ENCODE measurements around the gene EVC2.
"Not testable (repeated sequence)": the region's sequence is repeated elsewhere in the genome, so short reads cannot be mapped to it uniquely, and the experiment has no call there.

EVC2 gene

GRCh38 chr4:5618051-5618960 lies 90.1 kb downstream of the EVC2 start:
- DNase-seq: no peak

- no peak for DNase-seq
Observed at GRCh38 chr4:5616331-5616950, 91.9 kb downstream of the EVC2 start.

- DNase-seq: no peak
Observed at GRCh38 chr4:5615496-5616075, 92.8 kb downstream of the EVC2 start.

- DNase-seq: no peak
Observed at GRCh38 chr4:5611750-5612149, 96.6 kb downstream of the EVC2 start.

GRCh38 chr4:5609306-5610007 lies 98.9 kb downstream of the EVC2 start:
- DNase-seq: no peak

GRCh38 chr4:5593828-5594227 lies 114.5 kb downstream of the EVC2 start:
- DNase-seq: not testable (repeated sequence)

- no peak for DNase-seq
Observed at GRCh38 chr4:5592272-5592671, 116.1 kb downstream of the EVC2 start.

GRCh38 chr4:5589495-5589894 lies 118.9 kb downstream of the EVC2 start:
- DNase-seq: no peak

GRCh38 chr4:5588046-5588445 lies 120.3 kb downstream of the EVC2 start:
- DNase-seq: no peak

GRCh38 chr4:5575941-5576340 lies 132.4 kb downstream of the EVC2 start:
- DNase-seq: no peak

GRCh38 chr4:5574386-5574785 lies 134.0 kb downstream of the EVC2 start:
- DNase-seq: no peak

GRCh38 chr4:5573965-5574364 lies 134.4 kb downstream of the EVC2 start:
- DNase-seq: no peak

GRCh38 chr4:5572751-5573150 lies 135.6 kb downstream of the EVC2 start:
- no peak for DNase-seq

GRCh38 chr4:5572114-5572513 lies 136.2 kb downstream of the EVC2 start:
- no peak for DNase-seq

- no peak for DNase-seq
Observed at GRCh38 chr4:5571646-5572045, 136.7 kb downstream of the EVC2 start.

- no peak for DNase-seq
Observed at GRCh38 chr4:5569451-5569850, 138.9 kb downstream of the EVC2 start.

- no peak for DNase-seq
Observed at GRCh38 chr4:5568931-5569330, 139.4 kb downstream of the EVC2 start.

- no peak for DNase-seq
Observed at GRCh38 chr4:5568336-5568735, 140.0 kb downstream of the EVC2 start.

- DNase-seq: no peak
Observed at GRCh38 chr4:5566991-5567390, 141.4 kb downstream of the EVC2 start.

- no peak for DNase-seq
Observed at GRCh38 chr4:5566526-5566925, 141.8 kb downstream of the EVC2 start.

- DNase-seq: no peak
Observed at GRCh38 chr4:5563856-5564255, 144.5 kb downstream of the EVC2 start.

GRCh38 chr4:5562476-5562875 lies 145.9 kb downstream of the EVC2 start:
- DNase-seq: no peak

GRCh38 chr4:5561286-5561685 lies 147.1 kb downstream of the EVC2 start:
- no peak for DNase-seq
